Skeletal muscle tissue (tissue), 4 donors: ENCODE measurements around the gene AAK1. TPM values are rescaled to one million over a fixed set of nuclear protein-coding genes. Genes with fewer than 3 reads are reported as not detected.
"Not testable (repeated sequence)": the region's sequence is repeated elsewhere in the genome, so short reads cannot be mapped to it uniquely, and the experiment has no call there.

Experiments used
- H3K27ac ChIP-seq: one replicate; pipeline ENCODE4 v1.7.0; 2013; ENCODE audit warnings: mild to moderate bottlenecking, low read depth, low read length, inconsistent platforms
- H3K27me3 ChIP-seq, 3 donors: one replicate each; pipeline ENCODE4 v1.7.0; 2013; ENCODE audit warnings: low read length in 3 of 3; ENCODE audit not compliant: control insufficient read depth in 3 of 3, insufficient read depth in 3 of 3
- H3K36me3 ChIP-seq, 3 donors: one replicate each; pipeline ENCODE4 v1.7.0; 2013; ENCODE audit warnings: low read length in 3 of 3; ENCODE audit not compliant: control insufficient read depth in 3 of 3, insufficient read depth in 3 of 3
- H3K4me1 ChIP-seq, 3 donors: one replicate each; pipeline ENCODE4 v1.7.0; 2013; ENCODE audit warnings: low read length in 3 of 3, mild to moderate bottlenecking in 3 of 3; ENCODE audit not compliant: control insufficient read depth in 3 of 3, insufficient read depth in 3 of 3
- H3K4me3 ChIP-seq, 3 donors: one replicate each; pipeline ENCODE4 v1.7.0; 2013; ENCODE audit warnings: low read length in 3 of 3
- H3K9ac ChIP-seq, 3 donors: one replicate each; pipeline ENCODE4 v1.7.0; 2013; ENCODE audit warnings: low read length in 3 of 3, mild to moderate bottlenecking in 3 of 3, moderate library complexity in 2 of 3, low read depth in 1 of 3
- H3K9me3 ChIP-seq, 3 donors: one replicate each; pipeline ENCODE4 v1.7.0; 2013; ENCODE audit warnings: low read length in 3 of 3; ENCODE audit not compliant: control insufficient read depth in 3 of 3
- total RNA-seq: library from RNA; depleted of rRNA; stranded (reverse); fragments of >200 nt; gene quantifications from one replicate; pipeline ENCODE4 v1.2.3, GENCODE V29; 2014
- donor health status: Osteomylitis.

Gene AAK1
- total RNA-seq, 1 donor from 2014 or later = 17.7 TPM

GRCh38 chr2:69554981-69555380, 88.6 kb downstream of the AAK1 start:
- no peaks in the 10 kb centered on the region for H3K9me3 ChIP-seq
- H3K4me3 ChIP-seq = peak overlapping the region in 1 of 3 donors; percentile 10
- H3K27ac ChIP-seq = peak overlapping the region; percentile 4
- H3K36me3 ChIP-seq = no peaks in the 10 kb centered on the region
- H3K4me1 ChIP-seq = peaks cover 8 to 22% (median 12%) of the 10 kb centered on the region in 3 donors
- H3K27me3 ChIP-seq = no peaks in the 10 kb centered on the region
- no peak overlapping the region for H3K9ac ChIP-seq

- Histone ChIP-seq H3K36me3 (no peaks in the 10 kb centered on the region), H3K4me1 (peaks cover 6 to 18% (median 8%) of the 10 kb centered on the region in 3 donors), H3K27me3 (no peaks in the 10 kb centered on the region), H3K4me3 (no peak overlapping the region), H3K27ac (peak overlapping the region; percentile 4), H3K9ac (no peak overlapping the region), H3K9me3 (no peaks in the 10 kb centered on the region)
Observed at GRCh38 chr2:69554568-69554967, 89.0 kb downstream of the AAK1 start.

- peaks cover 6 to 17% (median 7%) of the 10 kb centered on the region in 3 donors for H3K4me1 ChIP-seq
- no peak overlapping the region for H3K4me3 ChIP-seq
- H3K9me3 ChIP-seq = no peaks in the 10 kb centered on the region
- no peaks in the 10 kb centered on the region for H3K27me3 ChIP-seq
- H3K27ac ChIP-seq = no peak overlapping the region
- no peaks in the 10 kb centered on the region for H3K36me3 ChIP-seq
- no peak overlapping the region for H3K9ac ChIP-seq
Observed at GRCh38 chr2:69553991-69554390, 89.5 kb downstream of the AAK1 start.

DNA sequence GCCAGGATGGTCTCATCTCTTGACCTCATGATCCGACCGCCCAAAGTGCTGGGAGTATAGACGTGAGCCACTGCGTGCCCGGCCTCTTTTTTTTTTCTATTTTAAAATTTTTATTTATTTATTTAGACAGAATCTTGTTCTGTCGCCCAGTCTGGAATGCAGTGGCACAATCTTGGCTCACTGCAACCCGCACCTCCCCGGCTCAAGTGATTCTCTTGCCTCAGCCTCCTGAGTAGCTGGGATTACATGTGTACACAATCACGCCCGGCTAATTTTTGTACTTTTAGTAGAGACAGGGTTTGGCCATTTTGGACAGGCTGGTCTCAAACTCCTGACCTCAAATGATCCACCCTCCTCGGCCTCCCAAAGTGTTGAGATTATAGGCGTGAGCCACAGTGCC, 93.0 kb downstream of the AAK1 start:
- H3K27me3 ChIP-seq, H3K27ac ChIP-seq, H3K36me3 ChIP-seq, H3K9me3 ChIP-seq, H3K4me3 ChIP-seq, H3K9ac ChIP-seq: not testable (repeated sequence)
- H3K4me1 ChIP-seq = peaks cover 6 to 11% (median 7%) of the 10 kb centered on the region in 3 donors

DNA sequence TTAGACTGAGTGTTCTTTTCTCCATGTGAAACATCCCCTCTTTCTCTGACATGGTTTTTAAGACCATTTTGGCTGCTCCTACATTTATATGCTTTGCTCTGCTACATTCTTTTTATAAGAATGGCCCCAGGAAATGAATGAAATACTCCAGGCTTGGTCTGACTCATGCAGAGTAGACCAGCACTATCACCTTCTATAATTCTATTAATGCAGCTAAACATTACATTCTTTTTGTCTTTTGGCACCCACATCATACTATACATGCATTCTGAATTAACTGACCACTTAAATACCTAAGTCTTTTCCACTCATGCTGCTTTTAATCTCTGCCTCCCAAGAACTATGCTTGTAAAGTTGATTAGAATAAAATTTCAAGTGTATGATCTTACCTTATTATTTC, 94.1 kb downstream of the AAK1 start:
- H3K27me3 ChIP-seq = no peaks in the 10 kb centered on the region
- no peaks in the 10 kb centered on the region for H3K36me3 ChIP-seq
- no peak overlapping the region for H3K27ac ChIP-seq
- no peak overlapping the region for H3K9ac ChIP-seq
- H3K4me3 ChIP-seq = no peak overlapping the region
- no peaks in the 10 kb centered on the region for H3K9me3 ChIP-seq
- H3K4me1 ChIP-seq = peaks cover 0 to under 1% (median 0%) of the 10 kb centered on the region in 3 donors

DNA sequence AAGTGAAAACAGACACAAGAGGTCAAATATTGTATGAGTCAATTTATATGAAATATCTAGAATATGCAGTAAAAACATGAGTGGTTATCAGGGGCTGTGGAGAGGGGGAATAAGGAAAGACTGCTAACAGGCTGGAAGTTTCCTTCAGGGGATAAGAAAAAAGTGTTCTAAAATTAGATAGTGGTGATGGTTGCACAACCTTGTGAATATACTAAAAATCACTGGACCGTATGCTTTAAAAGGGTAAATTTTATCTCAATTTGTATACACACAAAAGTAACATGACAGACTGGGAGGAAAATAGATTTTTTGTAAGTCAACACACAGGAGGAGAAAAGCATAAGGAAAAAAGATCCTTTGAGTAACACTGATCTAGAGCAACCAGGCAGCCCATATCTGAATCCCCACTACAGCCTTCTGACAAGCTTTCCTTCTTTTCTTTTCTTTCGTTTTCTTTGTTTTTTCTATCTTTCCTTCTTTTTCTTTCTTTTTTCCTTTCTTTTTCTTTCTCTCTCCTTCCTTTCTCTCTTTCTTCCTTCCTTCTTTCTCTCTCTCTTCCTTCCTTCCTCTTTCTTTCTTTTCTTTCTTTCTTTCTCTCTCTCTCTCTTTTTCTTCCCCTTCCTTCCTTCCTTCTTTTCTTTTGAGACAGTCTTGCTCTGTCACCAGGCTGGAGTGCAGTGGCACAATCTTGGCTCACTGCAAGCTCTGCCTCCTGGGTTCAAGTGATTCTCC, 95.4 kb downstream of the AAK1 start:
- no peak overlapping the region for H3K9ac ChIP-seq
- no peaks in the 10 kb centered on the region for H3K27me3 ChIP-seq
- H3K36me3 ChIP-seq = peaks cover 0 to 6% (median 3%) of the 10 kb centered on the region in 3 donors
- no peaks in the 10 kb centered on the region for H3K9me3 ChIP-seq
- H3K4me3 ChIP-seq = no peak overlapping the region
- H3K27ac ChIP-seq = no peak overlapping the region
- no peaks in the 10 kb centered on the region for H3K4me1 ChIP-seq

DNA sequence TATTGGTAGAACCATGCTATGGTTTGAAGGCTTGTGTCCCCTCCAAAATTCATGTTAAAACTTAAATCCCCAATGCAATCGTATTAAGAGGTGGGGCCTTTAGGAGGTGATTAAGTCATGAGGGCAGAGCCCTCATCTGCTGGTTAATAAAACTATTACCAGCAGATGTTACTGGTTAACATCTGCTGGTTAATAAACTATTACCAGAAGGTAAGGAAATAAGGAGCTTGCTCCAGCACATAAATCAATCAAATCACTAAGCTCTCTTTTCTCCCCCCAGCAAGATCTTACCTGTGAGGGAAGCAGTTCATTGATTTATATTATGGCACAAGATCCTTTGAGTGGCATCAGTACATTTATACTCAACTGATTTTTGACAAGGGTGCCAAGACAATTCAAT, 96.9 kb downstream of the AAK1 start:
- Histone ChIP-seq H3K27ac (no peak overlapping the region), H3K4me3 (no peak overlapping the region), H3K4me1 (no peaks in the 10 kb centered on the region), H3K9ac (no peak overlapping the region), H3K36me3 (peaks cover 0 to 15% (median 15%) of the 10 kb centered on the region in 3 donors), H3K27me3 (no peaks in the 10 kb centered on the region), H3K9me3 (no peaks in the 10 kb centered on the region)

- Histone ChIP-seq H3K27me3 (no peaks in the 10 kb centered on the region), H3K4me3 (no peak overlapping the region), H3K9me3 (no peaks in the 10 kb centered on the region), H3K36me3 (peaks cover 0 to 20% (median 20%) of the 10 kb centered on the region in 3 donors), H3K27ac (no peak overlapping the region), H3K9ac (no peak overlapping the region), H3K4me1 (no peaks in the 10 kb centered on the region)
Observed at GRCh38 chr2:69545477-69545932, 98.0 kb downstream of the AAK1 start.

- Histone ChIP-seq H3K9ac (no peak overlapping the region), H3K4me3 (no peak overlapping the region), H3K27ac (no peak overlapping the region), H3K4me1 (no peaks in the 10 kb centered on the region), H3K27me3 (no peaks in the 10 kb centered on the region), H3K9me3 (no peaks in the 10 kb centered on the region), H3K36me3 (peaks cover 3 to 20% (median 20%) of the 10 kb centered on the region in 3 donors)
Observed at GRCh38 chr2:69544951-69545350, 98.6 kb downstream of the AAK1 start.

GRCh38 chr2:69539549-69539908, 104.0 kb downstream of the AAK1 start:
- Histone ChIP-seq H3K4me3 (no peak overlapping the region), H3K36me3 (peaks cover 11 to 36% (median 31%) of the 10 kb centered on the region in 3 donors), H3K4me1 (no peaks in the 10 kb centered on the region), H3K27ac (no peak overlapping the region), H3K9me3 (no peaks in the 10 kb centered on the region), H3K27me3 (no peaks in the 10 kb centered on the region), H3K9ac (no peak overlapping the region)
